Measurements from ENCODE around the gene GADD45B. TPM values are rescaled to one million over a fixed set of nuclear protein-coding genes. Genes with fewer than 3 reads are reported as not detected.

The GADD45B gene, protein sequence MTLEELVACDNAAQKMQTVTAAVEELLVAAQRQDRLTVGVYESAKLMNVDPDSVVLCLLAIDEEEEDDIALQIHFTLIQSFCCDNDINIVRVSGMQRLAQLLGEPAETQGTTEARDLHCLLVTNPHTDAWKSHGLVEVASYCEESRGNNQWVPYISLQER
- 23.2 TPM for polyA plus RNA-seq
- long read RNA-seq, donor 1, partial matches to known transcripts = 0 of 2 reads
- long read RNA-seq, donor 1, other reads (novel, unspliced or antisense) = 0 of 2 reads
- long read RNA-seq, donor 2, transcript GADD45B-201 (4 exons, 1,373 nt) = major isoform, 5 of 8 reads
- long read RNA-seq, donor 2, partial matches to known transcripts = 0 of 8 reads
- long read RNA-seq, donor 2, other reads (novel, unspliced or antisense) = 0 of 8 reads
- long read RNA-seq, donor 3 = 0 reads
- long read RNA-seq, donor 4, partial matches to known transcripts = 0 of 1 reads
- long read RNA-seq, donor 4, other reads (novel, unspliced or antisense) = 0 of 1 reads
- long read RNA-seq, donor 5, transcript GADD45B-201 (4 exons, 1,373 nt) = major isoform, 8 of 9 reads
- long read RNA-seq, donor 5, partial matches to known transcripts = 0 of 9 reads
- long read RNA-seq, donor 5, other reads (novel, unspliced or antisense) = 0 of 9 reads
- long read RNA-seq, donor 6, transcript GADD45B-201 (4 exons, 1,373 nt) = major isoform, 6 of 8 reads
- long read RNA-seq, donor 6, partial matches to known transcripts = 0 of 8 reads
- long read RNA-seq, donor 6, other reads (novel, unspliced or antisense) = 0 of 8 reads
- long read RNA-seq, donor 7, transcript GADD45B-201 (4 exons, 1,373 nt) = major isoform, 6 of 9 reads
- long read RNA-seq, donor 7, partial matches to known transcripts = 0 of 9 reads
- long read RNA-seq, donor 7, other reads (novel, unspliced or antisense) = 0 of 9 reads
- long read RNA-seq, donor 8, transcript GADD45B-201 (4 exons, 1,373 nt) = major isoform, 8 of 21 reads
- long read RNA-seq, donor 8, partial matches to known transcripts = 13 of 21 reads
- long read RNA-seq, donor 8, other reads (novel, unspliced or antisense) = 0 of 21 reads
- long read RNA-seq, donor 9, partial matches to known transcripts = 40 of 43 reads
- long read RNA-seq, donor 9, other reads (novel, unspliced or antisense) = 0 of 43 reads
- long read RNA-seq, donor 10, partial matches to known transcripts = 12 of 15 reads
- long read RNA-seq, donor 10, other reads (novel, unspliced or antisense) = 0 of 15 reads
- long read RNA-seq, donor 11, transcript GADD45B-201 (4 exons, 1,373 nt) = major isoform, 7 of 7 reads
- long read RNA-seq, donor 11, partial matches to known transcripts = 0 of 7 reads
- long read RNA-seq, donor 11, other reads (novel, unspliced or antisense) = 0 of 7 reads

- Histone ChIP-seq H3K27ac (ENCODE audit: low read length) (peak within 1 kb of the TSS; percentile 44), H3K9me3 (ENCODE audit: control insufficient read depth, low read depth, low read length) (peaks cover 12% of the 10 kb centered on the region), H3K4me1 (ENCODE audit: control insufficient read depth, insufficient read depth, low read length) (peaks cover 39% of the 10 kb centered on the region), H3K27me3 (ENCODE audit: control insufficient read depth, insufficient read depth, low read length) (peaks cover 47% of the 10 kb centered on the region), H3K36me3 (ENCODE audit: control insufficient read depth, insufficient read depth, low read length) (no peaks in the 10 kb centered on the region), H3K4me3 (ENCODE audit: low read length) (peak within 1 kb of the TSS; percentile 65)
- no CpG with 5 or more reads among the region's 70 CpGs for WGBS (ENCODE audit: insufficient coverage, low lambda C conversion rate)
- DNase-seq = peak; percentile 94 to 95
Measured at GRCh38 chr19:2475702-2476450, at the start of gene GADD45B. TSS of gene GADD45B (plus strand) at chr19:2476127. CDS start at chr19:2476359, 232 bp downstream.

DNA sequence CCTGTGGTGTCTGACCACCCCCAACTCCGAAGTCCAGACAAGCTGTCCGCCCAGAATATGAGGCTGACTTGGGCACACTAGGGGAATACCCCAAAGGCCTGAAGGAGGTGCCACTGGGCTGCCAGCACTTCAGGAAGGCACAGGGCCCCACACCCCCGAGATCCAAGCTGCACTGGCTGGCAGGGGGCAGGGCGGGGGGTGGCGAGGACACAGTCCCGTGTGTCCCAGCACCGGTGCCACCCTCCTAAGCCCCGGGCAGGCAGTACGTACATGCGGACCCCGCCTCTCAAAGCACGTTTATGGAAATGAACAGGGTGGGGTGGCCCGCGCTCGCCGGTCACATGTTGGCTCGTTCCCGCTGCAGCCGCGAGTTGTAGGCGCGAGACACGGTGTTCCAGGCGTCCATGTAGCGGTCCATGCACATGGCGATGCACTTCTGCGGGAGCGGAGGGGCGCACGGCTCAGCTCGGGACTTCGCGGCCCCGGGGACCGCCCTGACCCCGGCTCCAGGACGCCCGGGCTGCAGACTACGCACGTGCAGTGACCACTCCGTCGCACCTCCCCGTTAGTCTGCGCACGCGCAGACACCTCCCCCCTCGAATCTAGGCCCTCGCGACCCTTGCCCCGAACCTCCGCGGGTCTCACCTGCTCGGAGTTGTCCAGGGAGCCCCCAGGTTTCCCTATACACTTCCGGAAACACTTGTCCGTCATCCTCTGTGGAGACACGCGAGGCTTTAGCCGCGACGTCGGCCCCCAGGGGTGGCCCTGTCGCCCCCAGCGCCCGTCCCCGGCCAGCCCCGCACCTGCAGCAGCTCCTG lies 49.1 kb upstream of the GADD45B start:
- peak overlapping the region; percentile 92 for H3K27ac ChIP-seq (ENCODE audit: low read length)
- peak overlapping the region; percentile 84 for H3K4me3 ChIP-seq (ENCODE audit: low read length)
- WGBS (ENCODE audit: insufficient coverage, low lambda C conversion rate) = no CpG with 5 or more reads among the region's 66 CpGs
- peak in 1 of 2 donors; percentile 56 for DNase-seq
- H3K9me3 ChIP-seq (ENCODE audit: control insufficient read depth, low read depth, low read length) = no peaks in the 10 kb centered on the region
- H3K4me1 ChIP-seq (ENCODE audit: control insufficient read depth, insufficient read depth, low read length) = peaks cover 31% of the 10 kb centered on the region
- H3K36me3 ChIP-seq (ENCODE audit: control insufficient read depth, insufficient read depth, low read length) = peaks cover 26% of the 10 kb centered on the region
- H3K27me3 ChIP-seq (ENCODE audit: control insufficient read depth, insufficient read depth, low read length) = no peaks in the 10 kb centered on the region

- no CpG with 5 or more reads among the region's 77 CpGs for WGBS (ENCODE audit: insufficient coverage, low lambda C conversion rate)
- Histone ChIP-seq H3K4me3 (ENCODE audit: low read length) (peak within 1 kb of the TSS; percentile 84), H3K27me3 (ENCODE audit: control insufficient read depth, insufficient read depth, low read length) (no peaks in the 10 kb centered on the region), H3K27ac (ENCODE audit: low read length) (peak within 1 kb of the TSS; percentile 92), H3K4me1 (ENCODE audit: control insufficient read depth, insufficient read depth, low read length) (peaks cover 31% of the 10 kb centered on the region), H3K9me3 (ENCODE audit: control insufficient read depth, low read depth, low read length) (no peaks in the 10 kb centered on the region), H3K36me3 (ENCODE audit: control insufficient read depth, insufficient read depth, low read length) (peaks cover 33% of the 10 kb centered on the region)
- peak; percentile 99 for DNase-seq
Measured at GRCh38 chr19:2427429-2428320, 48.3 kb upstream of the GADD45B start, which contains the start of gene TIMM13. TSS of gene TIMM13 (minus strand) at chr19:2427586. CDS start at chr19:2427533, 53 bp downstream.

- Histone ChIP-seq H3K9me3 (ENCODE audit: control insufficient read depth, low read depth, low read length) (no peaks in the 10 kb centered on the region), H3K4me3 (ENCODE audit: low read length) (peak overlapping the region; percentile 84), H3K4me1 (ENCODE audit: control insufficient read depth, insufficient read depth, low read length) (peaks cover 31% of the 10 kb centered on the region), H3K27ac (ENCODE audit: low read length) (peak overlapping the region; percentile 92), H3K27me3 (ENCODE audit: control insufficient read depth, insufficient read depth, low read length) (no peaks in the 10 kb centered on the region), H3K36me3 (ENCODE audit: control insufficient read depth, insufficient read depth, low read length) (peaks cover 33% of the 10 kb centered on the region)
- no peak for DNase-seq
- WGBS (ENCODE audit: insufficient coverage, low lambda C conversion rate) = no CpG with 5 or more reads among the region's 25 CpGs
Measured at GRCh38 chr19:2428321-2428690, 47.6 kb upstream of the GADD45B start.

DNA sequence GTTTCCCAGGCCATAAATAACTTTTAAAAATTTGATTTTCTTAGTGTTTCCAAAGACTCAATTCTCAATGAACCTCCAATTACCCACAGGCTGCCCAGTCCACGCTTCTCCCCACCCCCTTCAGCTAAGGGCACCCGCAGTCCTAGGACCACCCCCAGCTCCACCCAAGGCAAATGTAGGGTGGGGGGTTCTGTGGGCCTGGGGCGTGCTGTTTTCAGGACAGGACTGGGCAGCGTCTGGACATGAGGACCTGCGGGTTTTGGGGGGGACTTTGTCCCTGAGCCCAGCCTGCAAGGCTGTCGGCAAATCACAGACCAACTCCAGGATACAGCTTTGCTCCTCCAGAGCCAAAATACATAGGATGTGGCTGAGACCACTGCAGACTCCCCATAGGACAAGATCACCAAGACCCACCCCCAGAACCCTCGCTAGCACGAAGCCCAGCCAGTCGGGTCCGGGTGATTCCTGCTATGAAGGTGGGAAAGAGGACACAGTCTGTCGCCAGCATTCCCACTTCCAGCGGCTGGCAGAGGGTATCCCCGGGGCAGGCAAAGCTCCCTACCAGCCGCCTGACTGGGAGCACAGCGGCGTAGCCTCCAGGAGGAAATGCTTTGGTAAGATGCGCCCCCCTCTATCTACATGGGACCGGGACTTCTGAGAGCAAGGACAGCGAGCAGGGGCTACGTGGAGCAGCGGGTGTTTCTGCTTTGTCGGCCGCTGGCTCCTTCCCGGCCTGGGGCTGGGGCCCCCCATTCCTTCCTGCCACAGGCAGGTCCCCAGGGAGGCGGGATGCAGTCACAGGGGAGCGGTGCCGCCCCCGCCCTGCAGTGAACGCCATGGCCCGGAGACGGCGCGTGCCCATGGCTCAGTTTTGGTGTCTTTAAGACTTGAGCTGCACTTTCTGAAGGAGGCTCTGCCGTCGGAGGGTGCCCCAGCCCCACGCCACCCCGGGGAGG lies 46.9 kb upstream of the GADD45B start:
- Histone ChIP-seq H3K27ac (ENCODE audit: low read length) (peak overlapping the region; percentile 92), H3K4me3 (ENCODE audit: low read length) (no peak overlapping the region), H3K4me1 (ENCODE audit: control insufficient read depth, insufficient read depth, low read length) (peaks cover 26% of the 10 kb centered on the region), H3K36me3 (ENCODE audit: control insufficient read depth, insufficient read depth, low read length) (peaks cover 35% of the 10 kb centered on the region), H3K9me3 (ENCODE audit: control insufficient read depth, low read depth, low read length) (no peaks in the 10 kb centered on the region), H3K27me3 (ENCODE audit: control insufficient read depth, insufficient read depth, low read length) (no peaks in the 10 kb centered on the region)
- DNase-seq = no peak
- WGBS (ENCODE audit: insufficient coverage, low lambda C conversion rate) = no CpG with 5 or more reads among the region's 37 CpGs

- peaks cover 23% of the 10 kb centered on the region for H3K4me1 ChIP-seq (ENCODE audit: control insufficient read depth, insufficient read depth, low read length)
- H3K4me3 ChIP-seq (ENCODE audit: low read length) = no peak overlapping the region
- H3K27ac ChIP-seq (ENCODE audit: low read length) = no peak overlapping the region
- 100% methylated on average over 1 of the region's 25 CpGs for WGBS (ENCODE audit: insufficient coverage, low lambda C conversion rate)
- H3K27me3 ChIP-seq (ENCODE audit: control insufficient read depth, insufficient read depth, low read length) = no peaks in the 10 kb centered on the region
- peaks cover 42% of the 10 kb centered on the region for H3K36me3 ChIP-seq (ENCODE audit: control insufficient read depth, insufficient read depth, low read length)
- no peak for DNase-seq
- H3K9me3 ChIP-seq (ENCODE audit: control insufficient read depth, low read depth, low read length) = no peaks in the 10 kb centered on the region
Measured at GRCh38 chr19:2429917-2430535, 45.9 kb upstream of the GADD45B start.

DNA sequence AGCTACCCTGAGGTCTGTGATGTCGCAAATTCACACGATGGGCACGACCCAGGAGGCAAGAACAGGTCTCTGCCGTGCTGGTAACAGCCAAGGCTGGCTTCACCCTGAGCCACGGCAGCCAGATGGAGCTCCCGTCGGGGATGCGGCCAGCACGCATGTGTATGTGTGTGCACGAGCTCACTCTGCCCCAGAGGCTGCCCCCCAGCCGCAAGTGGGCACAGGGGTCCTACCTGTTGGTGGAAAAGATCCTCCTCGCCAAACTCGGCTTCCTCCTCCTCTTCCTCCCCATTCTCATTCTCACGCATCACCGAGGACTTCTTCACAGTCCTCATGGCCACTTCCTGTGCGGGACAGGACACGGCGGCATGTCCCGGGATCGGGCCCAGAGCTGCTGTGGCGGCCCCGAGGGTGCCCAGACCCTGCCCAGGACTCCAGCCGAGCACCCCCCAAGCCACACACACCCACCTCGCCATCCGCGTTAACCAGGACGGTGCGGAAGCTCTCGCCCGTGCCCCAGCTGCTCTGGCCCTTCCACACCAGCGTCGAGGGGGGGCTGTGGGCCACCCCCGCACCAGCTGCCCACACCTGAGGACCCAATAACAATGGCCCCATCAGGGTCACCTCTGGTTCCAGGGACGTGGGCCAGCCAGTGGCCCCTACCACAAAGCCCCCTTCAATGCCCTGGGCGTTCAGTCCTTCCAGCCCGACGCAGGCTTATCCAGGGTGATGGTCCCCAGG lies 44.4 kb upstream of the GADD45B start:
- Histone ChIP-seq H3K4me3 (ENCODE audit: low read length) (no peak overlapping the region), H3K27me3 (ENCODE audit: control insufficient read depth, insufficient read depth, low read length) (no peaks in the 10 kb centered on the region), H3K36me3 (ENCODE audit: control insufficient read depth, insufficient read depth, low read length) (peaks cover 40% of the 10 kb centered on the region), H3K9me3 (ENCODE audit: control insufficient read depth, low read depth, low read length) (no peaks in the 10 kb centered on the region), H3K27ac (ENCODE audit: low read length) (no peak overlapping the region), H3K4me1 (ENCODE audit: control insufficient read depth, insufficient read depth, low read length) (peaks cover 11% of the 10 kb centered on the region)
- DNase-seq = no peak
- no CpG with 5 or more reads among the region's 37 CpGs for WGBS (ENCODE audit: insufficient coverage, low lambda C conversion rate)
